Stimulated activated CD4-positive, alpha-beta T cell treated with anti-CD3 and anti-CD28 coated beads, Interleukin-1b, Interleukin-23, amount 100 ng/mL, for 48 hours (primary cell): Measurements from ENCODE around the gene KCTD3.

Experiments
- DNase-seq: peaks from one replicate; pipeline ENCODE4 v3.0.0-alpha.2; 2020

KCTD3 gene

GRCh38 chr1:215665215-215665614, 98.1 kb downstream of the KCTD3 start:
- peak; percentile 45 for DNase-seq

GRCh38 chr1:215667761-215668160, 100.7 kb downstream of the KCTD3 start:
- DNase-seq, result no peak

- DNase-seq, result no peak
Measured at GRCh38 chr1:215669806-215670491, 102.8 kb downstream of the KCTD3 start.
